Caki2 (cell line): Measurements from ENCODE around the gene CCNQ. TPM values are rescaled to one million over a fixed set of nuclear protein-coding genes. Genes with fewer than 3 reads are reported as not detected.

Experiments
- total RNA-seq: library from RNA; depleted of rRNA; stranded (reverse); fragments of >200 nt; shearing (Covaris generic); gene quantifications from 2 replicates; pipeline ENCODE4 v1.2.3, GENCODE V29; 2014; ENCODE audit warnings: low replicate concordance; rRNA removed

The CCNQ gene
- total RNA-seq, 1 experiment from 2014 or later: 45.1 TPM

Other genes starting within 250 kb of the CCNQ start
- gene PNMA6E, start 197.8 kb downstream of the CCNQ start, total RNA-seq: 0.03 TPM in 1 of 2 replicates, not detected in the other
- gene ZFP92, start 187.7 kb downstream of the CCNQ start, total RNA-seq: not detected in 2 replicates
- 0.78 TPM in 1 of 2 replicates, not detected in the other for gene TREX2, start 153.1 kb downstream of the CCNQ start, total RNA-seq
- gene HAUS7, start 128.6 kb downstream of the CCNQ start, total RNA-seq: 55.5 and 76.7 TPM in 2 replicates
- not detected in 2 replicates for gene BGN, start 104.2 kb downstream of the CCNQ start, total RNA-seq
- not detected in 2 replicates for gene ATP2B3, start 81.5 kb downstream of the CCNQ start, total RNA-seq
- 9.9 and 16.0 TPM in 2 replicates for gene DUSP9, start 48.1 kb upstream of the CCNQ start, total RNA-seq
- not detected in 2 replicates for gene PNCK, start 74.7 kb upstream of the CCNQ start, total RNA-seq
- 1.7 and 2.1 TPM in 2 replicates for gene SLC6A8, start 88.8 kb upstream of the CCNQ start, total RNA-seq
- gene BCAP31, start 125.2 kb upstream of the CCNQ start, total RNA-seq: 307 TPM in 2 replicates
- gene ABCD1, start 125.7 kb upstream of the CCNQ start, total RNA-seq: 7.3 and 19.3 TPM in 2 replicates
- gene PLXNB3, start 165.1 kb upstream of the CCNQ start, total RNA-seq: 1.7 and 2.5 TPM in 2 replicates
- gene SRPK3, start 181.9 kb upstream of the CCNQ start, total RNA-seq: 0.29 TPM in 1 of 2 replicates, not detected in the other
- gene IDH3G, start 195.2 kb upstream of the CCNQ start, total RNA-seq: 44.9 and 63.0 TPM in 2 replicates
- 177 and 185 TPM in 2 replicates for gene SSR4, start 195.5 kb upstream of the CCNQ start, total RNA-seq
- 4.3 and 8.5 TPM in 2 replicates for gene PDZD4, start 231.4 kb upstream of the CCNQ start, total RNA-seq